ENCODE results near the gene PDCL3.

DNA sequence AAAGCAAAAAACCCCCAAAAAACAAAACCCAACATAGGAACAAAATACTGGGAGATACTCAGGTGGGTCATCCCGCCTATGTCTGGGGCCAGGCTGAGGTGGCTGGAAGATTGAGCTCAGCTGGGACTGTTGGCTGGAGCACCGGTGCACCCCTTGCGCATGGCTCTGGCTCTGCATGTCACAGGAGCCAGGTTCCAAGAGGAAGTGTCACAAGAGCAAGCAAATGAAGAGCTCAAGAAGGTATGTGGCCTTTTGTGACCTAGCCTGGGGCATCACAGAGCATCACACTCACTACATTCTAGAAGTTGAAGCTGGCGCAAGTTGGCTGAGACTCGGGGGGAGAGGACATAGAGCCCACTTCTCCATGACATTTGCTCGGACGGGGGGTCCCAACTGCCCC lies 40.6 kb downstream of the PDCL3 start:
- TF ChIP-seq POLR2AphosphoS5 (IDR thresholded peaks at IDR 0.05; ENCODE audit: low read depth, low read length) = no peak
- TF ChIP-seq POLR2A (IDR thresholded peaks at IDR 0.05; ENCODE audit: low read depth, low read length) = no peak

All from GM12891 (cell line).